LHCN-M2 (cell line): ENCODE measurements around the gene GDPD3. TPM values are rescaled to one million over a fixed set of nuclear protein-coding genes. Genes with fewer than 3 reads are reported as not detected.

ENCODE experiments used
- DNase-seq: peaks from one replicate; pipeline ENCODE4 v3.0.0-alpha.2; 2012; ENCODE audit warnings: low read depth
- total RNA-seq: library from RNA; depleted of rRNA; stranded (reverse); fragments of >200 nt; gene quantifications from 2 replicates; pipeline ENCODE4 v1.2.3, GENCODE V29; 2014; rRNA removed

The GDPD3 gene
- total RNA-seq, 1 experiment from 2014 or later, result 1.0 TPM

- no peak for DNase-seq
These were observed 58.3 kb downstream of the GDPD3 start for GRCh38 chr16:30054959-30055553.

Other genes with a start within 250 kb of the GDPD3 start
- gene SEZ6L2, start 214.0 kb downstream of the GDPD3 start, total RNA-seq, result 10.9 and 15.2 TPM in 2 replicates
- gene ASPHD1, start 213.0 kb downstream of the GDPD3 start, total RNA-seq, result 5.0 and 8.9 TPM in 2 replicates
- 12.2 and 18.3 TPM in 2 replicates for gene KCTD13, start 187.3 kb downstream of the GDPD3 start, total RNA-seq
- 79.7 and 91.0 TPM in 2 replicates for gene TMEM219, start 151.5 kb downstream of the GDPD3 start, total RNA-seq
- 87.7 and 93.3 TPM in 2 replicates for gene TAOK2, start 139.7 kb downstream of the GDPD3 start, total RNA-seq
- 12.2 and 22.4 TPM in 2 replicates for gene HIRIP3, start 117.9 kb downstream of the GDPD3 start, total RNA-seq
- 116 and 194 TPM in 2 replicates for gene INO80E, start 117.3 kb downstream of the GDPD3 start, total RNA-seq
- gene DOC2A, start 102.5 kb downstream of the GDPD3 start, total RNA-seq, result not detected in 2 replicates
- gene C16orf92, start 90.3 kb downstream of the GDPD3 start, total RNA-seq, result not detected in 2 replicates
- gene TLCD3B, start 82.3 kb downstream of the GDPD3 start, total RNA-seq, result not detected in 2 replicates
- 2,146 and 2,472 TPM in 2 replicates for gene ALDOA, start 47.8 kb downstream of the GDPD3 start, total RNA-seq
- 142 and 154 TPM in 2 replicates for gene PPP4C, start 37.5 kb downstream of the GDPD3 start, total RNA-seq
- 0.29 and 1.5 TPM in 2 replicates for gene TBX6, start 21.6 kb downstream of the GDPD3 start, total RNA-seq
- 6.8 and 14.2 TPM in 2 replicates for gene YPEL3, start 17.3 kb downstream of the GDPD3 start, total RNA-seq
- gene MAPK3, start 9.7 kb upstream of the GDPD3 start, total RNA-seq, result 37.5 and 46.3 TPM in 2 replicates
- 5.0 and 6.7 TPM in 2 replicates for gene CORO1A, start 70.1 kb upstream of the GDPD3 start, total RNA-seq
- 257 and 647 TPM in 2 replicates for gene BOLA2B, start 80.1 kb upstream of the GDPD3 start, total RNA-seq
- 40.2 and 49.2 TPM in 2 replicates for gene SLX1A, start 80.3 kb upstream of the GDPD3 start, total RNA-seq
- gene SULT1A3, start 85.7 kb upstream of the GDPD3 start, total RNA-seq, result 2.6 and 5.4 TPM in 2 replicates
- 0.57 and 0.58 TPM in 2 replicates for gene NPIPB13, start 134.9 kb upstream of the GDPD3 start, total RNA-seq
- 65.6 and 67.6 TPM in 2 replicates for gene CD2BP2, start 241.8 kb upstream of the GDPD3 start, total RNA-seq